Fibroblast of skin of scalp (primary cell): ENCODE measurements around the gene SLC26A8.
"Not testable (repeated sequence)": the region's sequence is repeated elsewhere in the genome, so short reads cannot be mapped to it uniquely, and the experiment has no call there.

Experiments
- DNase-seq: peaks from one replicate; pipeline ENCODE4 v3.0.0-alpha.2; 2013

Gene SLC26A8

DNA sequence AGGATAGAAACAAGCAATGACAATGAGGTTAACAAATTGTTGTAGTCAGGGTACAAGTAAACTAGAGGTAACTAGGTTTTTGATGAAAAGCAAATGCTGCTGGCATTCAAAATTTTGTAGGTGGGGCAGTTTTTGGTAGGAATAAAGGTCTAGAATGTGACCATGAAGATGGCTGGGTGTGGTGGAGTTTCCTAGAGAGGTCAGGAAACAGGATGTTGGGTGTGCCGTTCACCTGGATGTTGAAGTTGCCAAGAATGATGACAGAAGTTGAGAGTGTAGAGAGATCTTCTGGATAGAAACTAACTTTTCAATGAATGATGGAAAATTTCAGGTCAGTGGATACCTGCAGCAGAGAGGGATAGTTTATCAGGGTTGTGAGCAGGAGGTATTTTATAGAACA is 25.9 kb upstream of the SLC26A8 start:
- no peak for DNase-seq

DNA sequence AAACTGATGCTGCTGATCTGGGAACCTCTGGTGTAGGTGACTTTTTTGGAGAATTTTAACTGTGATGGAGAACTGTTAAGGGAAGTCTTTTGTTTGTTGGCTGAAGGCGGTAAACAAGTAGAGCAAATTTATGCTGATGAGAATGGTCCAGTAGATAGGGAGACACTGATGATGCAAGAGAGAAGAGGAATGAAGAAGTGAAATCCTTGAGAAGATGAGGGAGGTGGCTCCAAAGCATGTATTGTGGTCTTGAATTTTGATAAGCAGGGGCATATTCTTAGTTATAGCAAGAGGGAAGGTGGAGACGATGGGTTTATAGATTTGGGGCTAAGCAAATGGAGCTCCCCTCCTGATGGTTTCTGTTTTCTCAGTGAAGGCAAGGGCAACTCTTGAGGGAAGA is 25.1 kb upstream of the SLC26A8 start:
- no peak for DNase-seq

DNA sequence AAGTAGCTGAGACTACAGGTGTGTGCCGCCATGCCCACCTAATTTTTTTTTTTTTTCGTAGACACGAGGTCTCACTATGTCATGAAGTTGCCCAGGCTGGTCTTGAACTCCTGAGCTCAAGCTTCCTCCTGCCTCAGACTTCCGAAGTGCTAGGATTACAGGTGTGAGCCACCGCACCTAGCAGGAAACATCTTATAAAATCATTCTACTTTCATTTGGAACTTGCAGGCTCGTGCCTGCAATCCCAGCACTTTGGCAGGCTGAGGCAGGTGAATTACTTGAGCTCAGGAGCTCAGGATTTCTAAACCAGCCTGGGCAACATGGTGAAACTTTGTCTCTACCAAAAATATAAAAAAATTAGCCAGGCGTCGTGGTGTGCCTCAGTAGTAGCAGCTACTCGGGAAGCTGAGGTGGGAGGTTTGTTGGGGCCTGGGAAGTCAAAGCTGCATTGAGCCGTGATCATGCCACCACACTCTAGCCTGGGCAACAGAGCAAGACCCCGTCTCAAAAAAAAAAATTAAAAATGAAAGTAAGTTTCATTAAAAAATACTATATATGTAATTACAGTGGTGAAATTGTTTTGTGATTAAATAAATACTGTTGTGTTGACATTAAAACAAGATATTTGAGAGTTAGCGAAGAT is 18.3 kb upstream of the SLC26A8 start:
- no peak for DNase-seq

DNA sequence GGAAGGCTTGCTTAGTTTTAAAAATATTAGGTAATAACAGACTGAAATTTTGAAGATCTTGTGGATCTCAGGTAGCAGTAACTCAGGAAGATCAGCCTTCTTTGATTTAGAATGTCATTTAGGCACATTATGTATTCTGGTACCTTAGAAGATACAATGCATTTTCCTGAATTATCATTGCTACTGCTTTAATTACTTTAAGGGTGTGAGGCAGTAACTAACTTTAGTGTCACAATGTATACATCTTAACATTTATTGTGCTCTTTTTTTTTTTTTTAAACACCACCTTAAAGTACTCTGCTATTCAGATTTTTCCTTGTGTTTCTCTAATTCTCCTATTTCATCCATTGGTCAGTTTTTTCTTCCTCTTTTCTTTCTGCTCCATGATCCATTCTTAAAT is 16.5 kb upstream of the SLC26A8 start:
- no peak for DNase-seq

DNA sequence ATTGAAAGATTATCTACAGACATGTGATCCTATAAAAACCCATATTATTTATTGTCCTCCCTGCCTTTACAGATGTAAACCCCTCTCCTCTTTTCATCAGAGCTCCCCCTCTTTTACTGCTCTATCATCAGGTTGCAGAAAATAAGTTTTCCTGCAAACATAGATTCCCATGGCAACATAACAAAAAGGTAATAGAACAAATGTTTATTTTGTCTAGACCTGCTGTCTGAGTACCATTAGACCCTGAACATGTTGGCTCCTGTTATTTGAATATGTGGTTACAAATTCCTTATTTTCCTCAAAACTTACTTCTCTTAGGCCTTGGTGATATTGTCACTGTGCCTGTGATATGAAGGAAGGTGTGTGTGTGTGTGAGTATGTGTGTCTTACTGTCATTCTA is 14.7 kb upstream of the SLC26A8 start:
- no peak for DNase-seq

DNA sequence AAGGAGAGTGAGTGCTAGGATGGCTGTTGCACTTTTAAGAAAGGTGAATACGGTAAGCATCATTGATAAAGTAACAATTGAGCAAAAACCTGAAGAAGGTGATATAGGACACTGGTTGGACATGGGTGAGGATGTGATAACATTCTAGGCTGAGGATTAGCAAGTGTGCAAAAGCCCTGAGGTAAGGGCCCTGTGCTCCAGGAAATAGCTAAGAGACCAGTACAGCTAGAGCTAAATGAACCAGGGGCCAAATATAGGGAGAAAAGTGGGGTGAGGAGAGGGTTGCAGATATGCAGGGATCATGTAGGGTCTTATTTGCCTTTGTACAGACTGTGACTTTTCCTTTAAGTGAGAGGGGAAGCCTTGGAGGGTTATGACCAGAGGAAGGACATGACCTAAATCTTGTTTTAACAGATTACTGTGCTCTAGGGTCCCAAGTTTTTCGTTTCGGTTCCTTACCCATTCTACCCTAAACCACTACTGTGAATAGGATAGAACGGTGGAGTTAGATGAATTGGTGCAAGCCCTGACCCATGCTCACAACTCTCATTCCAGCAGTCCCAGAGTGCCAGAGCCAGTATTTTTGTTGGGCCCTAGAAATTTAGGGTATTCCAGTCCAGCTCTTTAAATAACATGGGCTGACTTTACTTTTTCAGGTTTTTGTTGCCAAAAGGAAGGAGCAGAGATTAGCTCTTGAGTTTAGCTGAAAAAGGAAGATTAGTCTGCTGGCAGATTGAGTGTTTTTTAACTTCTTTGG is 13.9 kb upstream of the SLC26A8 start:
- no peak for DNase-seq

DNA sequence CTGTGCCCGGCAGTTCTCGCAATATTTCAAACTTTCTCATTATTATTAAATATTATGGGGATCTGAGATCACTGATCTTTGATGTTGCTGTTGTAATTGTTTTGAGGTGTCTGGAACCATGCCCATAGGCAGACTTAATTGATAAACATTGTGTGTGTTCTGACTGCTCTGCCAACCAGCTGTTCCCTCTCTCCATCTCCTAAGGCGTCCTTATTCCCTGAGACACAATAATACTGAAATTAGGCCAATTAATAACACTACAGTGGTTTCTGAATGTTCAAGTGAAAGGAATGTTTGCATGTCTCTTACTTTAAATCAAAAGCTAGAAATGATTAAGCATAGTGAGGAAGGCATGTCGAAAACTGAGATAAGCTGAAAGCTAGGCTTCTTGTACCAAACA is 10.8 kb upstream of the SLC26A8 start:
- no peak for DNase-seq

DNA sequence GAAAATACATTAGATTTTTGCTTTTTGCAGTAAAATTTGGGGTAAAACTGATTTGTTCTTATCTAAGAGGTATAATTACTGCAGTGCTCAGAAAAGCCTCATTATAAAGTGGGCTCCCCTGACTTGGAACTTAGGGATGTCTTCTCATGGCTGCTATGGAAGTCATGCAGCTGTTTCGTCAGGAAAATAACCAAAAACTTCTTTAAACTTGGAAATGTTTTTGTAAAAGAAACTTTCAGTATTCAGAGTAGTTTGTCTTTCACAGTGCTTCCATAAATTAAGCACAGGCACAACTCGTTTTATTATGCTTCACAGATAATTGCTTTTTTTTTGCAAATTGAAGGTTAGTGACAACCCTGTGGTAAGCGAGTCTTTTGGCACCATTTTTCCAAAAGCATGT is 10.0 kb upstream of the SLC26A8 start:
- no peak for DNase-seq

DNA sequence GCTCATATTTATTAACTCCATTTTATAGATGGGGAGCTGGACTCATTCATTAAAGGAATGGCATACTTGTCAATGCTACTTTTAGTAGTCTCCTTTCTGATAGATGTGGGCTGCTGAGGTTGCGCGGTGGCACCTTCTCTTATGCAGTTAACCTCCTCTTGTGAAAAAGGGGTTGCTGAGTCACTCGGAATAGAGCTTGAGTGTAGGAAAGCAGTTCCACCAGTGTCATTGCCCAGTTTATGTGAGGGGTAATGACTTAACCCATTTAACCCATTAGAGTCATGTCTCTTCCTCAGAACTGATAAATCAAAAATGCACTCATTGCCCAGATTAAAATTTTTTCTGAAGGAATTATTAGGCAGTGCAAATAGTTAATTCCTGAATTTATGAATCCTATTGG is 9.5 kb upstream of the SLC26A8 start:
- DNase-seq = peak; percentile 2

DNA sequence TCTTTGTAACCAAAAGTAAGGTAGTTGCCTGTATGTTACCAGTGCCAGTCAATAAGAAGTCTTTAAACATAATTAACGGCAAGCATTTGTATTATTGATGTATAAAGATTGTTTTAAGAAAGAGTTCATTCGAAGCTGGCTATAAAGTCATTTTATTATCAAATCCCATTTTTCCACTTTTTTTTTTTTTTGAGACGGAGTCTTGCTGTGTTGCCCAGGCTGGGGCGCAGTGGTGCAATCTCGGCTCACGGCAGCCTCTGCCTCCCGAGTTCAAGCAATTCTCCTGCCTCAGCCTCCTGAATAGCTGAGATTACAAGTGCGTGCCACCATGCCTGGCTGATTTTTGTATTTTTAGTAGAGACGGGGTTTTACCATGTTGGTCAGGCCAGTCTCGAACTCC is 8.7 kb upstream of the SLC26A8 start:
- not testable (repeated sequence) for DNase-seq

DNA sequence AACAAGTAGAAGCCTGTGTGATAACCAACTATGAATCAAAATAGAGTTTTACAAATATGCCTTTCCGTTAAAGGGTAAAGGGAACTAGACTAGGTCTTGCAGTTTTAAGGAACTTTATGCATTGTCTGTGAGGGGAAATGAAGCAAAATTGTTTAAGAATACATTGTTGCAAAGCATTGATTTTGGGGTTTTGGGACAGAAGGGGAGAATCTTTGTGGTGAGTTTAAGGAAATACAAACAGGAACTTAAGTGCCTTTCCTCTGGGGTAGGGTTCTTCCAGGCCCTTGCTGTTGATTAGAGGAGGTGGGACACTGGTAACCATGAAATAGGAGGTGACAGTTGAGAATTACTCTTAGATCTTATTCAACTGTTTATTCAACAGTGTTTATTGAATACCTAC is 7.8 kb upstream of the SLC26A8 start:
- no peak for DNase-seq

DNA sequence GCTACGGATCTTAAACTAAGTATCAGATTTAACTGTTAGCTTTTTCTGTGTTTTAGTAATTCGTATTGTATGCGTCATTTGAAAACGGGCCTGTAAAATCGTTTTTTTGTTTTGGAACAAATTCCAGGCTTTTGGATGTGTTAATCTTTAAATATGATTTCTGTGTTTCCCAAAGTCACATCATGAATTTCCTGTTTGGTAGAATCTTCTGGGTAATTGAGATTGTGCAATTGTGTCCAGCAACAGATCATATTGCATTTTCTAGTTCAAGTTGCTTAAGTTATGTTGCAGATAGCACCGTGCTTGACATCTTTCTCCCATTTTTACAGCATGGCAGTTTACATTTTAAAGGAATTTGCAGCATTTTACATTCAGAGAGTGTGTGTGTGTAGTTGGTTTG is 5.0 kb upstream of the SLC26A8 start:
- peak; percentile 60 for DNase-seq

DNA sequence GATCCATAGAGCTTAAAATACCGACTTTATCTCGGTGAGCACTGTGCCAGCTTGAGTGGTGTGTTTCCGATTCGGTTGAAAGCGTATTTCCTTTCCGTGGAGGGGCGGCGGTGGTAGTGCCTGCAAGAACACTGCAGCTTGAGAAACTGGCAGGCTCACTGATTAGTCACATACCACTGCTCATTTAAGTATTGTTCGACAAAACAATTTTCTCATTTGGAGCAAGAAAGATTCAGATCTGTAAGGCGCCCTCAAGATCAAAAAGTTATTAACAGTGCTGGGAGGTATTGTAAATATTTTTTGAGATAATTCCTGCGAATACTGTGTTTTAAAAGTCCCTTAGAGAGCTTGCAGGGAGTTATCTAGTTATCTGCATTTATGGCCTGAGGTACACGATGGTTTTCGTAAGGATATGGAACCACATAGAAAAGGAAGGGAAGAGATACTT is 4.5 kb upstream of the SLC26A8 start:
- peak; percentile 57 for DNase-seq

DNA sequence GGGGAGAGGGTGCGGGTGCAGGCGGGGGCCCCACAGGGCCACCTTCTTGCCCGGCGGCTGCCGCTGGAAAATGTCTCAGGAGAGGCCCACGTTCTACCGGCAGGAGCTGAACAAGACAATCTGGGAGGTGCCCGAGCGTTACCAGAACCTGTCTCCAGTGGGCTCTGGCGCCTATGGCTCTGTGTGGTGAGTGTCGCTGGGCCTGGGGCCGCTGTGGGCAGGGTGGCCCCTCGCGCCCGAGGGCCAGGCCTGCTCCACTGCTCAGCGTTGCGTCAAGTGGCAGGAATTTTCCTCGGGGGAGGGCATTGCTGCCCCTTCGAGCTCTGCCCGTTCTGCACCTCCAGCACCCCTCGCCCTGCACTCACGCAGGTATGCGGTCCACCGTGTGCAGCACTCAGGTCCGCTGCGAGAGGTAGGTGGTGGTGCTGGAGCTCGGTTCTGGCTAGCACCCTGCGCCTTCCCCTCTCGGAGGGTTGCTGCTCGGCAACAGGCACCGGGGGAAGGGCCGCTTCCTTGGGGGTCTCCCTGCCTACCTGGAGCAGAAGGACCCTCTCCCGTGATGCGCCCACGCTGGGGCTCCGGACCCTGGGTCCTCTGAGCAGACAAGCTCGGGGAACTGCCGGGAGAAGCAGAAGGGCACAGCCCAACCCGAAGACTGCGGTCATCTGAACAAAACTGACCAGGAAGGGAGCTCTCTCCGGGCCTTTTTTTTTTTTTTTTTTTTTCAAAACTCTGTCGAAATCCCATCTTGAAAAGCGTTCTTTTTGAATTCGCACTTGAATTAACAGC is 3.8 kb upstream of the SLC26A8 start:
- DNase-seq = peak; percentile 13

DNA sequence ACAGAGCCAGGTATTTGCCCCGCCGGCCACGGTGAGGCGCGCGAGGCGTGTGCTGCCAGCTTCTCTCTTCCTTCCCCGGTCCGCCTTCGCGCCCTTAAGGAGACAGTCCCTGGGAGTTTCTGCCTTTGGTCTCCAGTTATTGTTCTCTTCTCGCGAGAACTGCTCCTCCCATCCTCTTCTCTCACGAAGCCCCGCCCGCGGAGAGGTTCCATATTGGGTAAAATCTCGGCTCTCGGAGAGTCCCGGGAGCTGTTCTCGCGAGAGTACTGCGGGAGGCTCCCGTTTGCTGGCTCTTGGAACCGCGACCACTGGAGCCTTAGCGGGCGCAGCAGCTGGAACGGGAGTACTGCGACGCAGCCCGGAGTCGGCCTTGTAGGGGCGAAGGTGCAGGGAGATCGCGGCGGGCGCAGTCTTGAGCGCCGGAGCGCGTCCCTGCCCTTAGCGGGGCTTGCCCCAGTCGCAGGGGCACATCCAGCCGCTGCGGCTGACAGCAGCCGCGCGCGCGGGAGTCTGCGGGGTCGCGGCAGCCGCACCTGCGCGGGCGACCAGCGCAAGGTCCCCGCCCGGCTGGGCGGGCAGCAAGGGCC is 3.2 kb upstream of the SLC26A8 start, which contains the start of gene MAPK14:
MAPK14 (plus strand) TSS at position 308 of the 587 bp plus-strand sequence. CDS start 350 bp downstream, outside the sequence.
- DNase-seq = peak; percentile 100

DNA sequence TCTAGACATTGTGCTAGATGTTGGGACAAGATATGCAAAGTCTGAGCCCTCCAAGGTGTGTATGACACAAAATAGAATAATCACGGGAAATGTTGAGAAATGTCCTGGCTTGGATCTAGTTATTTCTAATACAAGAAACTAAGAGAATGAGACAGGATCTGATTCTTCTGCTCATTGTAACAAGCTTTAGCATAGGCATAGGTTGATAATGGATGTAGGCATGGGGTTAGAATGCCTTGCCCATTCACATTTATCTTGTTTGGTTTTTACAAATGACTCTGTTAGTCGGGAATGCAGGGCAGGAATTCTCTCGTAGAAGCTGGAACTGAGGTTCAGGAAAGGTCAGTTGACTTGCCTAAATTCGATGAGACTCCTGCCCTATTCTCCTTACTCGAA is 1.5 kb upstream of the SLC26A8 start:
- DNase-seq = peak; percentile 18

DNA sequence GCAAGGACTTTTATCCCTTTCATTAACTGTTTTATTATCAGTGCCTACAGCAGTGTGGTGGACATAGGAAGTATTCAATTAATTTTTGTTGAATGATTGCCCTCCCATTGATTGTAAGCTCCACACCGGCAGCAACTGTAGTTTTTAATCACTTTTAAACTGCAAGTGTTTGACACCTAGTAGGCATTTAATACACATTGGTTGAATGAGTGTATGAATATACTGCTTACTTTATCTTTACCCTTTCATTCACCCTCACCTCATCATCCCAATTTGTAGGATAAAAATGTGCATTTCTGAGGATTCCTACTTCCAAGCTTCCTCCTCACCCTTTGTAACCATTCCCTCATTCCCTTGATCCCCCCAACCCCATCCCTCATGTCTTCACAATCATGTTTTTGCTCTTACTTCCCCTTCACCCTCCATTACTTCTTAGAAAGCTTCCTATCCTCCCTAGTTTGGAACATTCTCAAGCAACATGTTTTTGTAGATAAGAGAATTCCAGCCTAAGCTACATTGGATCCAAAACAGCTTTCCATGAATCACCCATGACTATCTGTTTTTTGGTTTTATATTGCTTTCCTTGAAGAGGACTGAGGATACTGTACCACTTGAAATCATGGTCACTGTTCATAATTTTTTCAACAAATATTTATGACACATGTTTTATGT is 955 bp upstream of the SLC26A8 start:
- peak; percentile 11 for DNase-seq

DNA sequence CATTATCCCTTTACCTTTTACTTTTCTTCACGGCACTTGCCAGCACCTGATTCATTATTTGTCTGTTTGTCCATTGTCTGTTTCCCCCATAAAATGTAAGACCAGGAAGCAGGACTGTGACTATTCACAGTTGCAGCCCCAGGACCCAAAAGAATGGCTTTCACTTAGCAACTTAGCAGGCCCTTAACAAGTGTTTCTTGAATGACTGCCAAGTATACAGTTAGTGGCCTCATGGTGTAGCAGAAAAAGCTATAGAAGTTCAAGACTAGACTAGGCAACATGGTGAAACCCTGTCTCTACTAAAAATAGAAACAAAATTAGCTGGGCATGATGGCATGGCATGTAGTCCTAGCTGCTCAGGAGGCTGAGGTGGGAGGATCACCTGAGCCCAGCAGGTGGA is 4.3 kb downstream of the SLC26A8 start:
- no peak for DNase-seq

DNA sequence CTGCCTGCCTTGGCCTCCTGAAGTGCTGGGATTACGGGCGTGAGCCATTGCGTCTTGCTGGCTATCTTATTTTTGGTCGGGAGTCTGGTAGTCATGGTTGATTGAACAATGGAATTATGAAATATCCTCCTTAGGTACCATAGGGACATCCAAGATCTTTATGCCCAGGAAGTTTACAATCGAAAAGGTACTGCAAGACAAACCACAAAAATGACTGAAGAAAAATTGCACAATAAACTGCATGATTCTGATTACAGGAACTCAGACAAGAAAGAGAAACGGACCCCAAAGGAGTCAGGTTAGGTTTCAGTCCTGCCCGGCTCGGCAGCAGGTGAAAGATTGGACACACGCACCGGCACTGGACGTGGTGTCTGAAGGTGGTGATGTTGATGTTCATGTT is 5.3 kb downstream of the SLC26A8 start:
- DNase-seq = no peak

DNA sequence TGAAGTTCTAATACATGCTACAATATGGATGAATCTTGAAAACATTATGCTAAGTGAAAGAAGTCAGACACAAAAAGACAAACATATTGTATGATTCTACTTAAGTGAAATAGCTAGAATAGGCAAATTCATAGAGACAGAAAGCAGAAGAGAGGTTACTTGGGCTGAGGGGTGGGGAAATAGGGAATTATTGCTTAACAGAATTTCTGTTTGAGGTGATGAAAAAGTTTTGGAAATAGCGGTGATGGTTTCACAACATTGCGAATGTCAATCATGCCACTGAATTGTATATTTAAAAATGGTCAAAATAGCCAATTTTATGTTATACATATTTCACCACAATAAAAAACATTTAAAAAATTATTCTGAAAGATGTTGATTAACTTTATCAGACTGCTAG is 6.1 kb downstream of the SLC26A8 start:
- DNase-seq = no peak

DNA sequence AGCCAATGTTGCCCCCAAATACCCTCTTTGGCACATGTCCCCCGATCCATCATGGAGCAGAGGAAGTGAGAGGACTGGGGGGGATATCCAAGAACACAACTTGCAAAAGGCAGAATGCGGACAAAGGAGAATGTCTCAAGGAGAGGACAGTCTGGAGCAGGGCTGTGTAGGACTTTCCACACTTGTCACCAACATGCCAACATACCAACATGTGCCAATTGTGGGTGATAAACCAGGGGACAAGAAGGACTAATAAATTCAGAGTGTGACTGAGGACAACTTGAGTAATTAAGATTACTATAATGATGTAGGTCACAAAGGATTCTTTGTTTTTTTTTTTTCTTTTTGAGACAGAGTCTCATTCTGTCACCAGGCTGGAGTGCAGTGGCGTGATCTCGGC is 8.8 kb downstream of the SLC26A8 start:
- no peak for DNase-seq

DNA sequence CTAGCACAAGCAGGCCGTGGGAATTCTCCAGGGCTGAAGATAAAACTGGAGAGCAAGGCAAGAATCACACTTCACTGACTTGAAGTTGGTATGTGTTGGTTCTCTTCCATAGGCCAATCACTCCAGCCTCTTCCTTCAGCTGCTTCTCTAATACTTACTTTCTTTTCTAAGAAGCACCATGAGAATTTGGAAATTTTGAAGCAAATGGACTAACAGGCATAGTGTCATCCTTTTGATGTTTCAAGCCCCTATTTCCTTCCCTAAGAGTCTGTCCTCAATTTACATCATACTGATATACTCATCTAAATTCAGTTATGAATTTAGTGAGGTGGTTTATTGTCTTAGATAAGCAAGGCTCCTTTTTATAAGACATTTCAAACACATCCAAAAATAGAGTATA is 24.0 kb downstream of the SLC26A8 start:
- DNase-seq = no peak

DNA sequence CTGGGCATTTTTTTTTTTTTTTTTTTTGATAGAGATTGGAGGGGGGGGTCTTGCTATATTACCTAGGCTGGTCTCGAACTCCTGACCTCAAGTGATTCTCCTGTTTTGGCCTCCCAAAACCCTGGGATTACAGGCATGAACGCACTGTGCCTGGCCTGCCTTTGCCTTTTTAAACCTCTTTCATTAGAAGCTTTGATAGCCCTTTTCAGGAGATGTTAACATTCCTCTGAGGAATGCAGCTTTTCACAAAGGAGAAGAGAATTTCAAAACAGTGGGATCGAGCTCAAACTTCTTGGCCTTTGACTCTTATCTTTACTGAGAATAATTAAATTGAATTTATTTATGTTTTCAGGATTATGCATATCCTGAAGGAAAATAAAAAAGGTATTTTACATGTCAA is 31.3 kb downstream of the SLC26A8 start:
- no peak for DNase-seq
